HCT116 (cell line): ENCODE results near the gene PLEKHH2. TPM values are rescaled to one million over a fixed set of nuclear protein-coding genes. Genes with fewer than 3 reads are reported as not detected.

Experiments used
- ATAC-seq: fragments of 200-7000 bp; cut with Tn5 transposase; 2 replicates; pipeline ENCODE4 v1.9.1; 2020; ENCODE audit warnings: mild to moderate bottlenecking, moderate library complexity
- BruUV-seq: library from RNA; stranded (reverse); fragments of 400-500 nt; replicated peaks from 2 replicates; lab custom pipeline; 2021; lab: Mats Ljungman, UMichigan
- CTCF ChIA-PET: fragments of 300-600 bp; sonication (Branson Sonifier 250); formaldehyde crosslinking; loops from one replicate; lab custom pipeline; 2021; ENCODE audit warnings: antibody characterized with exemption; lab: Charles Lee
- POLR2A ChIA-PET: fragments of 300-600, 350-600 bp; sonication (Branson Sonifier 250); formaldehyde crosslinking; loops from one replicate; lab custom pipeline; 2021; ENCODE audit warnings: antibody characterized with exemption; lab: Charles Lee
- RAD21 ChIA-PET, 2 experiments: fragments of 300-600 bp; sonication (Branson Sonifier 250); formaldehyde crosslinking; loops; one replicate each; lab custom pipeline; 2023; ENCODE audit warnings: low total read pairs in 2 of 2; ENCODE audit not compliant: uncharacterized antibody in 2 of 2, unreplicated experiment in 2 of 2, low non-redundant PET in 1 of 2; lab: Charles Lee
- DNase-seq: peaks from one replicate; pipeline ENCODE4 v3.0.0-alpha.2; 2010; ENCODE audit warnings: low read depth, low spot score
- H2AFZ ChIP-seq: fragments of 200-600 bp; shearing (Covaris generic), sonication (generic); 2 replicates; pipeline ENCODE4 v1.6.1; 2017; ENCODE audit warnings: low read depth, mixed run types, mixed read lengths, antibody characterized with exemption, low read length; ENCODE audit not compliant: poor library complexity, severe bottlenecking
- H3K27ac ChIP-seq: 2 replicates; pipeline ENCODE4 v1.5.1; 2012; ENCODE audit warnings: low read depth, low read length
- H3K27me3 ChIP-seq: fragments of 200-600 bp; sonication (generic); 2 replicates; pipeline ENCODE4 v1.6.1; 2016; ENCODE audit warnings: mixed run types, low read length, mixed read lengths; ENCODE audit not compliant: insufficient read depth
- H3K36me3 ChIP-seq, 2 experiments: fragments of 200-500 bp in 1 of 2; fragments of 200-600 bp in 1 of 2; sonication (Bioruptor generic) in 1 of 2; sonication (generic) in 1 of 2; 2 replicates each; pipeline versions ENCODE4 v1.5.1 to v1.6.1; 2014 to 2016; ENCODE audit warnings: low read length in 2 of 2, inconsistent platforms in 1 of 2, mixed read lengths in 1 of 2, mixed run types in 1 of 2; ENCODE audit not compliant: insufficient read depth in 2 of 2, control insufficient read depth in 1 of 2
- H3K4me1 ChIP-seq, 2 experiments: fragments of 200-600 bp in 1 of 2; sonication (generic) in 1 of 2; 2 replicates each; pipeline versions ENCODE4 v1.5.1 to v1.6.1; 2012 to 2017; ENCODE audit warnings: low read length in 2 of 2, inconsistent platforms in 1 of 2, mild to moderate bottlenecking in 1 of 2, mixed read lengths in 1 of 2, mixed run types in 1 of 2, moderate library complexity in 1 of 2; ENCODE audit not compliant: insufficient read depth in 2 of 2, control insufficient read depth in 1 of 2
- H3K4me2 ChIP-seq: fragments of 200-600 bp; sonication (generic); 2 replicates; pipeline ENCODE4 v1.6.1; 2017; ENCODE audit warnings: mixed run types, low read length, mixed read lengths
- H3K4me3 ChIP-seq, 2 experiments: fragments of 200-600 bp in 1 of 2; sonication (generic) in 1 of 2; replicated peaks in 1 of 2; 2 replicates each; pipeline ENCODE4 v1.5.1; 2011 to 2016; ENCODE audit warnings: low read length in 2 of 2, control low read depth in 1 of 2, low read depth in 1 of 2, mild to moderate bottlenecking in 1 of 2, mixed read lengths in 1 of 2, mixed run types in 1 of 2
- H3K79me2 ChIP-seq: fragments of 200-600 bp; sonication (generic); 2 replicates; pipeline ENCODE4 v1.6.1; 2017; ENCODE audit warnings: mild to moderate bottlenecking, mixed run types, low read length, moderate library complexity, mixed read lengths; ENCODE audit not compliant: insufficient read depth
- H3K9ac ChIP-seq: fragments of 200-600 bp; sonication (generic); 2 replicates; pipeline ENCODE4 v1.6.1; 2016; ENCODE audit warnings: low read length, mixed read lengths
- H3K9me2 ChIP-seq: fragments of 200-600 bp; sonication (generic), shearing (Covaris generic); 2 replicates; pipeline ENCODE4 v1.6.1; 2017; ENCODE audit warnings: mixed run types, mild to moderate bottlenecking, moderate library complexity; ENCODE audit not compliant: insufficient read depth
- H3K9me3 ChIP-seq, 2 experiments: fragments of 200-500 bp in 1 of 2; fragments of 200-600 bp in 1 of 2; sonication (Bioruptor generic) in 1 of 2; sonication (generic) in 1 of 2; 2 replicates each; pipeline ENCODE4 v1.6.1; 2014 to 2017; ENCODE audit warnings: low read length in 2 of 2, mixed read lengths in 2 of 2, inconsistent platforms in 1 of 2, low read depth in 1 of 2, mild to moderate bottlenecking in 1 of 2, mixed run types in 1 of 2, moderate library complexity in 1 of 2; ENCODE audit not compliant: control insufficient read depth in 1 of 2, insufficient read depth in 1 of 2
- H4K20me1 ChIP-seq: fragments of 200-600 bp; sonication (generic), shearing (Covaris generic); 2 replicates; pipeline ENCODE4 v1.6.1; 2017; ENCODE audit warnings: mixed run types, mild to moderate bottlenecking, moderate library complexity; ENCODE audit not compliant: insufficient read depth
- ATF3 ChIP-seq: IDR thresholded peaks from 2 replicates; pipeline ENCODE4 v1.6.1; 2012
- CBX3 ChIP-seq: IDR thresholded peaks from 2 replicates; pipeline ENCODE4 v1.6.1; 2012; ENCODE audit warnings: low read depth
- CEBPB ChIP-seq: IDR thresholded peaks from 2 replicates; pipeline ENCODE4 v1.6.1; 2012; ENCODE audit warnings: low read depth
- CTCF ChIP-seq, 3 experiments: fragments of 200-600 bp in 1 of 3; sonication (generic) in 1 of 3; IDR thresholded peaks in 2 of 3; conservative IDR thresholded peaks in 1 of 3; 2 replicates each; pipeline ENCODE4 v1.5.1; 2012 to 2017; ENCODE audit warnings: low read depth in 2 of 3, low read length in 2 of 3, antibody characterized with exemption in 1 of 3, borderline replicate concordance in 1 of 3, control low read depth in 1 of 3, mild to moderate bottlenecking in 1 of 3, mixed read lengths in 1 of 3, mixed run types in 1 of 3, moderate library complexity in 1 of 3; ENCODE audit not compliant: insufficient read depth in 1 of 3
- EGR1 ChIP-seq: IDR thresholded peaks from 2 replicates; pipeline ENCODE4 v1.6.1; 2012; ENCODE audit warnings: low read depth
- EZH2 ChIP-seq: fragments of 200-600 bp; sonication (generic); IDR thresholded peaks from 2 replicates; pipeline ENCODE4 v1.6.1; 2017; ENCODE audit warnings: antibody characterized with exemption, mixed run types
- EZH2phosphoT487 ChIP-seq: fragments of 200-600 bp; IDR thresholded peaks from 2 replicates; pipeline ENCODE4 v1.6.1; 2018; ENCODE audit warnings: antibody characterized with exemption, borderline replicate concordance
- JUND ChIP-seq: IDR thresholded peaks from 2 replicates; pipeline ENCODE4 v1.6.1; 2012
- POLR2A ChIP-seq: IDR thresholded peaks from 2 replicates; pipeline ENCODE4 v1.7.0; 2011; ENCODE audit warnings: borderline replicate concordance; ENCODE audit not compliant: insufficient read depth, insufficient read length; ENCODE audit errors: extremely low read depth
- POLR2AphosphoS5 ChIP-seq: IDR thresholded peaks from 2 replicates; pipeline ENCODE4 v1.6.1; 2011; ENCODE audit warnings: mild to moderate bottlenecking, low read depth, low read length, moderate library complexity
- RAD21 ChIP-seq: IDR thresholded peaks from 2 replicates; pipeline ENCODE4 v1.6.1; 2012; ENCODE audit warnings: low read depth, mild to moderate bottlenecking
- REST ChIP-seq: IDR thresholded peaks from 2 replicates; pipeline ENCODE4 v1.6.1; 2012; ENCODE audit warnings: low read depth
- TCF7L2 ChIP-seq: IDR thresholded peaks from 2 replicates; pipeline ENCODE4 v1.7.0; 2011; ENCODE audit warnings: borderline replicate concordance, inconsistent platforms; ENCODE audit not compliant: insufficient read depth, insufficient read length; ENCODE audit errors: extremely low read depth
- YY1 ChIP-seq: IDR thresholded peaks from 2 replicates; pipeline ENCODE4 v1.6.1; 2011; ENCODE audit warnings: low read length, low read depth, moderate library complexity, mild to moderate bottlenecking; ENCODE audit not compliant: insufficient replicate concordance; ENCODE audit errors: extremely low read depth
- ZBTB33 ChIP-seq: IDR thresholded peaks from 2 replicates; pipeline ENCODE4 v1.6.1; 2011; ENCODE audit warnings: mild to moderate bottlenecking, low read length, moderate library complexity; ENCODE audit not compliant: insufficient replicate concordance; ENCODE audit errors: extremely low read depth
- ZFX ChIP-seq: fragments of 450-650 bp; IDR thresholded peaks from 2 replicates; pipeline ENCODE4 v1.6.1; 2017
- ZNF274 ChIP-seq: fragments of 200-500 bp; sonication (Bioruptor generic); IDR thresholded peaks from 2 replicates; pipeline ENCODE4 v1.6.1; 2014; ENCODE audit warnings: mild to moderate bottlenecking, low read depth, low read length, inconsistent platforms
- intact Hi-C: fragments of 100-400 bp; cut with micrococcal nuclease; formaldehyde crosslinking; loops from 2 replicates; pipeline ENCODE4 v1.10.0; 2022
- total RNA-seq: library from RNA; stranded (reverse); gene quantifications from one replicate; pipeline ENCODE4 v1.2.1, GENCODE V29; 2021; ENCODE audit not compliant: unreplicated experiment

PLEKHH2 gene
- total RNA-seq, 1 experiment from 2014 or later = 7.8 TPM

GRCh38 chr2:43724728-43725526 lies 87.9 kb downstream of the PLEKHH2 start:
- no peaks in the 10 kb centered on the region for H3K9me2 ChIP-seq
- no peak overlapping the region for H3K27ac ChIP-seq
- peaks cover 5 to 8% of the 10 kb centered on the region in 2 experiments; a peak in 3 of 4 replicates for H3K4me1 ChIP-seq
- no peaks in the 10 kb centered on the region for H3K9me3 ChIP-seq
- no peaks in the 10 kb centered on the region for H3K27me3 ChIP-seq
- RAD21 ChIA-PET = no interaction called here
- ATAC-seq = no peak
- POLR2A ChIA-PET = no interaction called here
- no TSS peak for BruUV-seq
- DNase-seq = no peak
- H3K36me3 ChIP-seq = no peaks in the 10 kb centered on the region
- H3K79me2 ChIP-seq = no peaks in the 10 kb centered on the region
- no peak overlapping the region for H3K4me3 ChIP-seq
- H4K20me1 ChIP-seq = no peaks in the 10 kb centered on the region
- CTCF ChIA-PET = no interaction called here
- no peak for TF ChIP-seq ATF3
- TF ChIP-seq EZH2phosphoT487 = no peak
- no peak for TF ChIP-seq JUND
- TF ChIP-seq ZBTB33 = no peak
- TF ChIP-seq POLR2AphosphoS5 = no peak
- no peak for TF ChIP-seq CBX3
- no peak for TF ChIP-seq ZFX
- no peak for TF ChIP-seq CTCF (IDR thresholded peaks at IDR 0.05 in 2 of 3, conservative IDR thresholded peaks at IDR 0.05 in 1 of 3; ENCODE audit: borderline replicate concordance in 1 of 3, insufficient read depth in 1 of 3, low read depth in 2 of 3, low read length in 2 of 3)
- no peak for TF ChIP-seq REST
- no peak for TF ChIP-seq EGR1
- TF ChIP-seq CEBPB = no peak
- TF ChIP-seq POLR2A = no peak
- no peak for TF ChIP-seq RAD21
- no peak for TF ChIP-seq YY1
- TF ChIP-seq EZH2 = no peak
- no peak for TF ChIP-seq TCF7L2
- no peak for TF ChIP-seq ZNF274
- intact Hi-C loops = no loop called here
- no peak overlapping the region for H3K4me2 ChIP-seq
- H3K9ac ChIP-seq = no peak overlapping the region
- no peak overlapping the region for H2AFZ ChIP-seq
